Endothelial cell of umbilical vein (primary cell): ENCODE results near the gene KHSRP. TPM values are rescaled to one million over a fixed set of nuclear protein-coding genes. Genes with fewer than 3 reads are reported as not detected.

Source experiments
- BruUV-seq: library from RNA; stranded (reverse); fragments of 400-500 nt; replicated peaks from 2 replicates; lab custom pipeline; 2021; lab: Mats Ljungman, UMichigan
- CTCF ChIA-PET: fragments of 300-600, 350-600 bp; sonication (Branson Sonifier 250); formaldehyde crosslinking; loops from one replicate; lab custom pipeline; 2021; ENCODE audit warnings: antibody characterized with exemption, inconsistent platforms; lab: Charles Lee
- POLR2A ChIA-PET: fragments of 300-600, 350-600 bp; sonication (Branson Sonifier 250); formaldehyde crosslinking; loops from one replicate; lab custom pipeline; 2021; ENCODE audit warnings: antibody characterized with exemption, inconsistent platforms; lab: Charles Lee
- DNase-seq: peaks from one replicate; pipeline ENCODE4 v3.0.0-alpha.2; 2011; ENCODE audit warnings: low read depth, low spot score
- FAIRE-seq: peaks from 2 replicates; lab custom pipeline; 2011; peaks lifted over from hg19 to GRCh38; lab: Jason Lieb, UNC
- H2AFZ ChIP-seq: 2 replicates; pipeline ENCODE4 v1.6.0; 2012; ENCODE audit warnings: low read depth, low read length, control low read depth, inconsistent platforms
- H3K27ac ChIP-seq: 2 replicates; pipeline ENCODE4 v1.5.1; 2011; ENCODE audit warnings: low read depth, mild to moderate bottlenecking, control low read depth, low read length, moderate library complexity; ENCODE audit not compliant: insufficient read depth
- H3K27me3 ChIP-seq, 2 experiments: 2 replicates each; pipeline versions ENCODE4 v1.6.0 to v1.6.1; 2011; ENCODE audit warnings: low read length in 2 of 2, mixed read lengths in 1 of 2; ENCODE audit not compliant: control insufficient read depth in 2 of 2, insufficient read depth in 2 of 2
- H3K36me3 ChIP-seq, 2 experiments: 2 replicates in 1 of 2; 3 replicates in 1 of 2; pipeline ENCODE4 v1.5.1; 2011; ENCODE audit warnings: low read length in 2 of 2, mild to moderate bottlenecking in 1 of 2, moderate library complexity in 1 of 2; ENCODE audit not compliant: control insufficient read depth in 2 of 2, insufficient read depth in 2 of 2; ENCODE audit errors: extremely low read depth in 1 of 2
- H3K4me1 ChIP-seq: 3 replicates; pipeline ENCODE4 v1.5.1; 2011; ENCODE audit warnings: mild to moderate bottlenecking, low read length; ENCODE audit not compliant: control insufficient read depth, insufficient read depth; ENCODE audit errors: extremely low read depth
- H3K4me2 ChIP-seq: 2 replicates; pipeline ENCODE4 v1.6.1; 2011; ENCODE audit warnings: low read length, control low read depth, mixed read lengths; ENCODE audit not compliant: insufficient read depth
- H3K4me3 ChIP-seq, 3 experiments: fragments of 200-600 bp in 1 of 3; sonication (generic), shearing (Covaris generic) in 1 of 3; replicated peaks in 1 of 3; 2 replicates each; pipeline ENCODE4 v1.5.1; 2011 to 2016; ENCODE audit warnings: control low read depth in 3 of 3, low read length in 3 of 3, mild to moderate bottlenecking in 2 of 3, inconsistent platforms in 1 of 3, low read depth in 1 of 3, moderate library complexity in 1 of 3; ENCODE audit not compliant: insufficient read depth in 1 of 3
- H3K79me2 ChIP-seq: 2 replicates; pipeline ENCODE4 v1.6.0; 2012; ENCODE audit warnings: low read length, inconsistent platforms; ENCODE audit not compliant: control insufficient read depth, insufficient read depth
- H3K9ac ChIP-seq: replicated peaks from 2 replicates; pipeline ENCODE3; 2011; ENCODE audit warnings: low read length, control low read depth; ENCODE audit not compliant: insufficient read depth; ENCODE audit errors: extremely low read depth
- H3K9me1 ChIP-seq: replicated peaks from 3 replicates; pipeline ENCODE4 v1.6.0; 2011; ENCODE audit warnings: mild to moderate bottlenecking, low read length; ENCODE audit not compliant: control insufficient read depth, insufficient read depth; ENCODE audit errors: extremely low read depth
- H3K9me3 ChIP-seq: replicated peaks from 2 replicates; pipeline ENCODE4 v1.5.1; 2012; ENCODE audit warnings: low read length, inconsistent platforms; ENCODE audit not compliant: control insufficient read depth, insufficient read depth
- H4K20me1 ChIP-seq: replicated peaks from 2 replicates; pipeline ENCODE3; 2011; ENCODE audit warnings: mild to moderate bottlenecking, low read length; ENCODE audit not compliant: control insufficient read depth, insufficient read depth; ENCODE audit errors: extremely low read depth
- EZH2 ChIP-seq: IDR thresholded peaks from 2 replicates; pipeline ENCODE4 v1.6.1; 2012; ENCODE audit warnings: borderline replicate concordance, low read depth, mild to moderate bottlenecking, moderate library complexity, low read length, inconsistent platforms; ENCODE audit not compliant: severe bottlenecking
- FOS ChIP-seq: IDR thresholded peaks from 2 replicates; pipeline ENCODE4 v1.6.1; 2011; ENCODE audit warnings: mild to moderate bottlenecking, low read length, moderate library complexity, borderline replicate concordance; ENCODE audit not compliant: insufficient read depth
- GATA2 ChIP-seq: IDR thresholded peaks from 2 replicates; pipeline ENCODE4 v1.7.0; 2011; ENCODE audit warnings: low read depth, mild to moderate bottlenecking, moderate library complexity, mixed read lengths, low read length; ENCODE audit not compliant: insufficient read length, insufficient read depth
- JUN ChIP-seq: IDR thresholded peaks from 2 replicates; pipeline ENCODE4 v1.6.1; 2011; ENCODE audit warnings: borderline replicate concordance, low read depth; ENCODE audit not compliant: insufficient read length, insufficient read depth
- MAX ChIP-seq: IDR thresholded peaks from 2 replicates; pipeline ENCODE4 v1.6.1; 2011; ENCODE audit not compliant: insufficient read depth, insufficient read length
- MYC ChIP-seq: IDR thresholded peaks from one replicate; pipeline ENCODE4 v1.6.1; 2011; ENCODE audit warnings: mild to moderate bottlenecking, low read depth, low read length
- POLR2A ChIP-seq: IDR thresholded peaks from 2 replicates; pipeline ENCODE4 v1.6.1; 2012; ENCODE audit warnings: low read depth, mild to moderate bottlenecking, control low read depth, low read length
- POLR2AphosphoS5 ChIP-seq: IDR thresholded peaks from 2 replicates; pipeline ENCODE4 v1.6.1; 2012; ENCODE audit warnings: low read depth, mild to moderate bottlenecking, control low read depth, low read length, moderate library complexity; ENCODE audit not compliant: insufficient read depth
- dilution Hi-C: fragments of 300-500 bp; cut with MboI; formaldehyde crosslinking; loops from one replicate; pipeline ENCODE4 v1.15.0; 2019; ENCODE audit warnings: low sequenced_read_pairs; ENCODE audit not compliant: extremely low pct_ligation_motif_present
- intact Hi-C: fragments of 100-400 bp; cut with micrococcal nuclease; formaldehyde crosslinking; loops from one replicate; pipeline ENCODE4 v1.10.0; 2022
- polyA plus RNA-seq, 4 experiments: library from polyadenylated mRNA; depleted of rRNA in 3 of 4; stranded (reverse) in 3 of 4; unstranded in 1 of 4; fragments of >200 nt; gene quantifications; 2 replicates each; pipeline versions ENCODE4 v1.2.1 to v1.2.3, GENCODE V29; 2011 to 2012; ENCODE audit warnings: missing spikeins in 1 of 4
- total RNA-seq: library from RNA; stranded (reverse); gene quantifications from 2 replicates; pipeline ENCODE4 v1.2.3, GENCODE V29; 2021
- TF ChIP-seq, protein P1 (sequence below), 2 donors: IDR thresholded peaks; 1 replicate in 1 of 2; 2 replicates in 1 of 2; pipeline ENCODE4 v1.5.1; 2011; ENCODE audit warnings: low read length in 2 of 2, mild to moderate bottlenecking in 2 of 2, moderate library complexity in 2 of 2, control low read depth in 1 of 2, inconsistent platforms in 1 of 2, low read depth in 1 of 2; ENCODE audit not compliant: insufficient read depth in 1 of 2; ENCODE audit errors: extremely low read depth in 1 of 2

Gene KHSRP
- total and polyA plus RNA-seq, 2 donors (not counting 3 experiments of a cell fraction or from before 2014, with no cell fraction given): 98.3 to 372 TPM

DNA sequence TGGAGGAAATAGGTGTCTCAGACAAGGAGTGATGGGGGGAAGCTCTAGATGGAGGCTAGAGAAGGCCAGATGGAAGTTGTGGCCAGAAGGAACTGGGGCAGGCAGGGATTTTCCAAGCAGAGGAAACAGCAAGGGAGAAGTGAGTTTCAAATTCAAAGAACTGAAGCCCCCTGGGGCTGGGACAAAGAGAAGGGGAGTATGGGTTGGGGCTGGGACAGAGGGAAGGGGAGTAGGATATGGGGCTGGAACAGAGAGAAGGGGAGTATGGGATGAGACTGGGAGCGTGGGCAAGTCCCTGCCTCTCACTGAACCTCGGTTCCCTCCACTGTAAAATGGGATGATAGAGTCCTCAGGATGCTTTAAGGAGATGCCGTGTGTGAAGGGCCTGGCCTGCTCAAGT is 29.8 kb downstream of the KHSRP start:
- FAIRE-seq: no peak
- H3K79me2 ChIP-seq: peaks cover 18% of the 10 kb centered on the region

More for the DNA sequence above, 29.8 kb downstream of the KHSRP start:
- ChIA-PET POLR2A (no interaction called here), CTCF (interaction anchor here (2.0 kb wide), 1 partner anchor 23 kb away, joined by 6 read pairs; no protein-coding TSS in a partner anchor)
- no peak for DNase-seq
- Histone ChIP-seq H3K4me1 (peaks cover 7% of the 10 kb centered on the region), H3K27me3 (no peaks in the 10 kb centered on the region), H3K27ac (no peak overlapping the region), H2AFZ (no peak overlapping the region), H4K20me1 (no peaks in the 10 kb centered on the region), H3K9ac (no peak overlapping the region), H3K4me3 (no peak overlapping the region), H3K9me1 (no peaks in the 10 kb centered on the region), H3K4me2 (no peak overlapping the region), H3K36me3 (no peaks in the 10 kb centered on the region), H3K9me3 (no peaks in the 10 kb centered on the region)
- dilution Hi-C loops (no loop called here), intact Hi-C loops (no loop called here)
- TF ChIP-seq POLR2AphosphoS5: no peak
- TF ChIP-seq GATA2: no peak
- no peak for TF ChIP-seq POLR2A
- no peak for TF ChIP-seq FOS
- no peak for TF ChIP-seq MYC
- TF ChIP-seq, protein P1, sequence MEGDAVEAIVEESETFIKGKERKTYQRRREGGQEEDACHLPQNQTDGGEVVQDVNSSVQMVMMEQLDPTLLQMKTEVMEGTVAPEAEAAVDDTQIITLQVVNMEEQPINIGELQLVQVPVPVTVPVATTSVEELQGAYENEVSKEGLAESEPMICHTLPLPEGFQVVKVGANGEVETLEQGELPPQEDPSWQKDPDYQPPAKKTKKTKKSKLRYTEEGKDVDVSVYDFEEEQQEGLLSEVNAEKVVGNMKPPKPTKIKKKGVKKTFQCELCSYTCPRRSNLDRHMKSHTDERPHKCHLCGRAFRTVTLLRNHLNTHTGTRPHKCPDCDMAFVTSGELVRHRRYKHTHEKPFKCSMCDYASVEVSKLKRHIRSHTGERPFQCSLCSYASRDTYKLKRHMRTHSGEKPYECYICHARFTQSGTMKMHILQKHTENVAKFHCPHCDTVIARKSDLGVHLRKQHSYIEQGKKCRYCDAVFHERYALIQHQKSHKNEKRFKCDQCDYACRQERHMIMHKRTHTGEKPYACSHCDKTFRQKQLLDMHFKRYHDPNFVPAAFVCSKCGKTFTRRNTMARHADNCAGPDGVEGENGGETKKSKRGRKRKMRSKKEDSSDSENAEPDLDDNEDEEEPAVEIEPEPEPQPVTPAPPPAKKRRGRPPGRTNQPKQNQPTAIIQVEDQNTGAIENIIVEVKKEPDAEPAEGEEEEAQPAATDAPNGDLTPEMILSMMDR (IDR thresholded peaks at IDR 0.05; ENCODE audit: extremely low read depth in 1 of 2, insufficient read depth in 1 of 2, low read depth in 1 of 2, low read length in 2 of 2): no peak
- TF ChIP-seq JUN: no peak
- no peak for TF ChIP-seq EZH2
- TF ChIP-seq MAX: no peak
- BruUV-seq: no TSS peak
